MM.1S (cell line): ENCODE data around the gene SUPT16H.

ENCODE experiments used
- DNase-seq: peaks from one replicate; pipeline ENCODE4 v3.0.0-alpha.2; 2015
- H2AFZ ChIP-seq: fragments of 300-600 bp; sonication (generic); 2 replicates; pipeline ENCODE4 v1.6.0; 2016; ENCODE audit warnings: antibody characterized with exemption, low read length
- H3F3A ChIP-seq: fragments of 300-600 bp; sonication (generic); 2 replicates; pipeline ENCODE4 v1.6.1; 2016; ENCODE audit warnings: mild to moderate bottlenecking, antibody characterized with exemption, low read length, moderate library complexity, mixed read lengths; ENCODE audit not compliant: insufficient read depth
- H3K27ac ChIP-seq: fragments of 300-600 bp; sonication (generic); 2 replicates; pipeline ENCODE4 v1.5.1; 2016; ENCODE audit warnings: mild to moderate bottlenecking, low read length
- H3K27me3 ChIP-seq: fragments of 300-600 bp; sonication (generic); replicated peaks from 2 replicates; pipeline ENCODE4 v1.6.0; 2016; ENCODE audit warnings: low read length; ENCODE audit not compliant: insufficient read depth
- H3K36me3 ChIP-seq: fragments of 300-600 bp; sonication (generic); replicated peaks from 2 replicates; pipeline ENCODE4 v1.6.1; 2016; ENCODE audit warnings: mild to moderate bottlenecking, low read length, mixed read lengths; ENCODE audit not compliant: insufficient read depth
- H3K4me1 ChIP-seq: fragments of 300-600 bp; sonication (generic); 2 replicates; pipeline ENCODE4 v1.6.1; 2016; ENCODE audit warnings: low read length, mixed read lengths
- H3K4me2 ChIP-seq: fragments of 300-600 bp; sonication (generic); 2 replicates; pipeline ENCODE4 v1.6.0; 2016; ENCODE audit warnings: low read depth, low read length
- H3K4me3 ChIP-seq: fragments of 300-600 bp; sonication (generic); 2 replicates; pipeline ENCODE4 v1.5.1; 2016; ENCODE audit warnings: low read length, mixed read lengths
- H3K79me2 ChIP-seq: fragments of 300-600 bp; sonication (generic); 2 replicates; pipeline ENCODE4 v1.6.1; 2016; ENCODE audit warnings: mixed run types, low read length, mixed read lengths
- H3K9ac ChIP-seq: fragments of 300-600 bp; sonication (generic); 2 replicates; pipeline ENCODE4 v1.6.1; 2016; ENCODE audit warnings: low read length, mixed read lengths
- H3K9me2 ChIP-seq: fragments of 300-600 bp; sonication (generic); replicated peaks from 2 replicates; pipeline ENCODE4 v1.6.1; 2016; ENCODE audit warnings: mild to moderate bottlenecking, low read length, mixed read lengths; ENCODE audit not compliant: insufficient read depth
- H3K9me3 ChIP-seq: fragments of 300-600 bp; sonication (generic); replicated peaks from 2 replicates; pipeline ENCODE4 v1.6.1; 2016; ENCODE audit warnings: mild to moderate bottlenecking, low read length, mixed read lengths; ENCODE audit not compliant: insufficient read depth
- H4K20me1 ChIP-seq: fragments of 300-600 bp; sonication (generic); 2 replicates; pipeline ENCODE4 v1.6.1; 2016; ENCODE audit warnings: mild to moderate bottlenecking, low read length, moderate library complexity, mixed read lengths; ENCODE audit not compliant: insufficient read depth
- EZH2 ChIP-seq: fragments of 300-600 bp; sonication (generic); optimal IDR thresholded peaks from 2 replicates; pipeline ENCODE3; 2017; ENCODE audit warnings: low read depth, mild to moderate bottlenecking, antibody characterized with exemption, low read length, mixed read lengths
- EZH2phosphoT487 ChIP-seq: fragments of 300-600 bp; sonication (generic); IDR thresholded peaks from 2 replicates; pipeline ENCODE4 v1.6.1; 2018; ENCODE audit warnings: antibody characterized with exemption, low read length
- TF ChIP-seq, protein P1 (sequence below): fragments of 300-600 bp; sonication (generic); IDR thresholded peaks from 2 replicates; pipeline ENCODE4 v1.5.1; 2016; ENCODE audit warnings: antibody characterized with exemption, low read length, mixed read lengths

SUPT16H gene

DNA sequence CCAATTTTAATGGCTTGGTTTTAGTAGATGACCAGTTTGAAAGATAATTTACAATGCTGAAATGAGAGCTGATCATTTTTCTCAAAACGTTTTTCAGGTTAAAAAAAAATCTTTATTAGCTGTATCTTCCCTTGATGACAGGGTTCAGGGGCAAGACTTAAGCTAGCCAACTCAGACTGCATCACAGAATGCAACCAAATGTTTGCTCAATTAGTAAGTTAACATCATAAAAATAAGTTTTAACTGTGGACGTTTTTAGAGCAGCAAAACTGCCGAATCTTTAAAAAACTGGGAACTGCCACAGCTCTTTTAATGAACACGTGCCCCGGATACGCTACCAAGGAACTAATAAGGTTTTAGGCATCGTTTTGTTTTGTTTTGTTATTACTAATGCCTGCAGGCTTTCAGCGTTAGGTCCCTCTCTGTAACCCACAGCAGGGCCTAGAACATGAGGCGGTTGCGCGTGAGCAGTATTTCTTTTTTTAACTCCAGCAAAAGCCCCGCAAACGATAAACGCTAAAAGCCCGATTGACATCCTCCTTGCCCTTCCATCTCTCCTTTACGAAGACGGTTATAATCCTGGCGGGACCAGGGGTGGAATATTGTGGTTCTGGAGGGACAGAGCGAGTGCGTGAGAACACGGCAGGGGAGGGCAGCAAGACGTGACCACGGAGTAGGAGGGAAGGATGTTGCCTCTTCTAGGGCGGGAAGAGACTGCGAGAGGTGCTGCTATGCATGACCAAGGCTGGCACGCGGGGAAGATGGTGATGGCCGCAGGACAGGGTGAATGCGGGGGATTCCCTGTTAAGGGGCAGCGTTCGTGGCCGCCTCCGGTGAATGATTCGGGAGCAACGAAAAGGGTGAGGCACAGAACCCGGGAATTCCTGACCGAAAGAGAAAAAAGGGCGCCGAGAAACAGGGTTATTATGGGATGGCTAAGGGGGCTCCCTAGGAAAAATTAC is 652 bp downstream of the SUPT16H start:
- peak overlapping the region; percentile 88 for H3K27ac ChIP-seq
- no peaks in the 10 kb centered on the region for H3K9me3 ChIP-seq
- H3K4me2 ChIP-seq = peak overlapping the region; percentile 84; the same call in 1 of the 2 replicates
- H4K20me1 ChIP-seq = no peaks in the 10 kb centered on the region
- H3K27me3 ChIP-seq = no peaks in the 10 kb centered on the region
- no peaks in the 10 kb centered on the region; the same call in 1 of the 2 replicates for H3K36me3 ChIP-seq
- H3K79me2 ChIP-seq = peaks cover 55% of the 10 kb centered on the region
- H3K4me3 ChIP-seq = peak overlapping the region; percentile 87
- TF ChIP-seq, protein P1, sequence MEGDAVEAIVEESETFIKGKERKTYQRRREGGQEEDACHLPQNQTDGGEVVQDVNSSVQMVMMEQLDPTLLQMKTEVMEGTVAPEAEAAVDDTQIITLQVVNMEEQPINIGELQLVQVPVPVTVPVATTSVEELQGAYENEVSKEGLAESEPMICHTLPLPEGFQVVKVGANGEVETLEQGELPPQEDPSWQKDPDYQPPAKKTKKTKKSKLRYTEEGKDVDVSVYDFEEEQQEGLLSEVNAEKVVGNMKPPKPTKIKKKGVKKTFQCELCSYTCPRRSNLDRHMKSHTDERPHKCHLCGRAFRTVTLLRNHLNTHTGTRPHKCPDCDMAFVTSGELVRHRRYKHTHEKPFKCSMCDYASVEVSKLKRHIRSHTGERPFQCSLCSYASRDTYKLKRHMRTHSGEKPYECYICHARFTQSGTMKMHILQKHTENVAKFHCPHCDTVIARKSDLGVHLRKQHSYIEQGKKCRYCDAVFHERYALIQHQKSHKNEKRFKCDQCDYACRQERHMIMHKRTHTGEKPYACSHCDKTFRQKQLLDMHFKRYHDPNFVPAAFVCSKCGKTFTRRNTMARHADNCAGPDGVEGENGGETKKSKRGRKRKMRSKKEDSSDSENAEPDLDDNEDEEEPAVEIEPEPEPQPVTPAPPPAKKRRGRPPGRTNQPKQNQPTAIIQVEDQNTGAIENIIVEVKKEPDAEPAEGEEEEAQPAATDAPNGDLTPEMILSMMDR = no peak
- TF ChIP-seq EZH2phosphoT487 (no peak), EZH2 (no peak)
- H3K9me2 ChIP-seq = no peaks in the 10 kb centered on the region
- H2AFZ ChIP-seq = no peak overlapping the region
- peak overlapping the region; percentile 88 for H3K9ac ChIP-seq
- peak; percentile 26 for DNase-seq
- H3K4me1 ChIP-seq = peaks cover 10% of the 10 kb centered on the region; the same call in 1 of the 2 replicates
- peaks cover 21% of the 10 kb centered on the region for H3F3A ChIP-seq

DNA sequence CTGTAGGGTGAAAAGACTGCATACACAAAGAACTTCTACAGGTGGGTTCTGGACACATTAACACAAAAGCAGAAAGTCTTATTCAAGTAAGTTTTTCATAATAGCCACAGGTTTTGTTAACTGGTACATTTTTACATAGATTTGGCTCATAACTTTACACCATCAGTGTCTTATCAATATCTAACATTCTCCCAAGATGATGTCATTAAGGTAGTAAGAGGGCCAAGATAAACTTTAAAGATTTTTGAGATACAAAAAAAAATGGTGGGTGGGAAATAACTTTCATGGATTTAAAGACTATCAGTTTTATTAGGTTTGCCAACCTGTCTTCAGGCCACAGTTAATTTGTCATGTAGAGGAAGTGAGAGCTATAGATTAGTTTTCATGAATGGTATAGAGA is 1.7 kb downstream of the SUPT16H start:
- H4K20me1 ChIP-seq = no peaks in the 10 kb centered on the region
- H3K79me2 ChIP-seq = peaks cover 66% of the 10 kb centered on the region
- peaks cover 10% of the 10 kb centered on the region; the same call in 1 of the 2 replicates for H3K4me1 ChIP-seq
- no peaks in the 10 kb centered on the region for H3K9me2 ChIP-seq
- peak overlapping the region; percentile 87 for H3K4me3 ChIP-seq
- no peaks in the 10 kb centered on the region; the same call in 1 of the 2 replicates for H3K36me3 ChIP-seq
- TF ChIP-seq EZH2 = no peak
- TF ChIP-seq, protein P1 = no peak
- no peak for TF ChIP-seq EZH2phosphoT487
- peak overlapping the region; percentile 88; the same call in 1 of the 2 replicates for H3K9ac ChIP-seq
- H3F3A ChIP-seq = peaks cover 21% of the 10 kb centered on the region
- no peaks in the 10 kb centered on the region for H3K9me3 ChIP-seq
- no peaks in the 10 kb centered on the region for H3K27me3 ChIP-seq
- DNase-seq = no peak
- H3K4me2 ChIP-seq = peak overlapping the region; percentile 84
- peak overlapping the region; percentile 88; the same call in 1 of the 2 replicates for H3K27ac ChIP-seq
- H2AFZ ChIP-seq = no peak overlapping the region

DNA sequence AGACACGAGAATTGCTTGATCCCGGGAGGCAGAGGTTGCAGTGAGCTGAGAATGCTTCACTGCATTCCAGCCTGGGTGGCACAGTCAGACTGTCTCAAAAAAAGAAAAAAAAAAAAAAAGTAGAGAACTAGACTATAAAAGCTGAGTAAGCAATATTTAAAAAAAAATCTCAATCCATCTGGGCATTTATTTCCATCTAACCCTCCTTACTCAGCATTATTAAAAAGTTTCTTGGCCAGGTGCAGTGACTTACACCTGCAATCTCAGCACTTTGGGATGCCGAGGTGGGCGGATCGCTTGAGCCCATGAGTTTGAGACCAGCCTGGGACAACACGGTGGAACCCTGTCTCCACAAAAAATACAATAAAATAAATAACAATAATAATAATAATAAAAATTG is 4.5 kb downstream of the SUPT16H start:
- Histone ChIP-seq H3K79me2 (peaks cover 93% of the 10 kb centered on the region), H3K9ac (no peak overlapping the region; the same call in 1 of the 2 replicates), H3K4me1 (no peaks in the 10 kb centered on the region), H3K9me2 (no peaks in the 10 kb centered on the region), H3K4me3 (no peak overlapping the region), H3K36me3 (no peaks in the 10 kb centered on the region; the same call in 1 of the 2 replicates), H3K27ac (peak overlapping the region; percentile 61; the same call in 1 of the 2 replicates), H3K4me2 (peak overlapping the region; percentile 41; the same call in 1 of the 2 replicates), H4K20me1 (no peaks in the 10 kb centered on the region), H2AFZ (no peak overlapping the region), H3K9me3 (no peaks in the 10 kb centered on the region), H3K27me3 (no peaks in the 10 kb centered on the region), H3F3A (peaks cover 21% of the 10 kb centered on the region)
- TF ChIP-seq, protein P1 = no peak
- TF ChIP-seq EZH2 (no peak), EZH2phosphoT487 (no peak)
- DNase-seq = peak; percentile 83
